CD14-positive monocyte (primary cell): ENCODE data around the gene FAM110A. TPM values are rescaled to one million over a fixed set of nuclear protein-coding genes. Genes with fewer than 3 reads are reported as not detected.
A peak's percentile ranks its signal among the peaks of the same experiment; 100 is the strongest.

Experiments used
- DNase-seq, 3 donors: peaks; one replicate each; pipeline ENCODE4 v3.0.0-alpha.2; 2011 to 2022
- H2AFZ ChIP-seq: 2 replicates; pipeline ENCODE4 v1.6.0; 2012; ENCODE audit warnings: mild to moderate bottlenecking, low read depth, low read length, inconsistent platforms; ENCODE audit not compliant: insufficient read depth, poor library complexity, severe bottlenecking
- H3K27ac ChIP-seq, 2 donors: 1 replicate in 1 of 2; 2 replicates in 1 of 2; pipeline ENCODE4 v1.5.1; 2012 to 2013; ENCODE audit warnings: low read length in 2 of 2, control low read depth in 1 of 2, inconsistent platforms in 1 of 2, low read depth in 1 of 2, mild to moderate bottlenecking in 1 of 2
- H3K27me3 ChIP-seq, 2 donors: one replicate each; pipeline versions ENCODE4 v1.6.0 to v1.6.1; 2011 to 2013; ENCODE audit warnings: low read length in 2 of 2; ENCODE audit not compliant: control insufficient read depth in 2 of 2, insufficient read depth in 2 of 2
- H3K36me3 ChIP-seq, 2 donors: replicated peaks in 1 of 2; 1 replicate in 1 of 2; 2 replicates in 1 of 2; pipeline versions ENCODE4 v1.5.1 to v1.6.1; 2012 to 2013; ENCODE audit warnings: low read length in 2 of 2, control low read depth in 1 of 2, inconsistent platforms in 1 of 2, mild to moderate bottlenecking in 1 of 2; ENCODE audit not compliant: insufficient read depth in 2 of 2, control insufficient read depth in 1 of 2
- H3K4me1 ChIP-seq, 2 donors: 1 replicate in 1 of 2; 2 replicates in 1 of 2; pipeline versions ENCODE4 v1.5.1 to v1.6.1; 2012 to 2013; ENCODE audit warnings: low read length in 2 of 2, control low read depth in 1 of 2, inconsistent platforms in 1 of 2, mild to moderate bottlenecking in 1 of 2, moderate library complexity in 1 of 2; ENCODE audit not compliant: insufficient read depth in 2 of 2, control insufficient read depth in 1 of 2
- H3K4me2 ChIP-seq: replicated peaks from 2 replicates; pipeline ENCODE3; 2012; ENCODE audit warnings: low read length, moderate library complexity, mild to moderate bottlenecking; ENCODE audit not compliant: poor library complexity, severe bottlenecking; ENCODE audit errors: extremely low read depth
- H3K4me3 ChIP-seq, 3 experiments: fragments of 200-600 bp in 1 of 3; sonication (generic) in 1 of 3; replicated peaks in 1 of 3; 1 replicate in 2 of 3; 2 replicates in 1 of 3; pipeline ENCODE4 v1.5.1; 2011 to 2013; ENCODE audit warnings: low read length in 3 of 3, mild to moderate bottlenecking in 3 of 3, control low read depth in 2 of 3, low read depth in 2 of 3, inconsistent platforms in 1 of 3, moderate library complexity in 1 of 3
- H3K79me2 ChIP-seq: 2 replicates; pipeline ENCODE4 v1.6.0; 2012; ENCODE audit warnings: mild to moderate bottlenecking, control low read depth, inconsistent platforms, low read length, moderate library complexity; ENCODE audit not compliant: insufficient read depth
- H3K9ac ChIP-seq: 2 replicates; pipeline ENCODE4 v1.6.0; 2017; ENCODE audit warnings: low read length, mild to moderate bottlenecking; ENCODE audit not compliant: insufficient read depth, poor library complexity, severe bottlenecking
- H3K9me3 ChIP-seq, 2 donors: replicated peaks in 1 of 2; 1 replicate in 1 of 2; 2 replicates in 1 of 2; pipeline versions ENCODE4 v1.5.1 to v1.6.1; 2012 to 2013; ENCODE audit warnings: low read length in 2 of 2, control low read depth in 1 of 2; ENCODE audit not compliant: control insufficient read depth in 1 of 2, insufficient read depth in 1 of 2
- H4K20me1 ChIP-seq: 2 replicates; pipeline ENCODE4 v1.6.0; 2012; ENCODE audit warnings: mild to moderate bottlenecking, low read length, control low read depth, moderate library complexity; ENCODE audit not compliant: insufficient read depth
- H3K27ac Mint-ChIP-seq, 7 donors: one replicate each; pipeline ENCODE4 v1.8.0; 2020; ENCODE audit warnings: mild to moderate bottlenecking in 7 of 7, mixed read lengths in 7 of 7, moderate library complexity in 6 of 7, inconsistent platforms in 2 of 7
- H3K27me3 Mint-ChIP-seq, 3 donors: one replicate each; pipeline ENCODE4 v1.8.0; 2021 to 2022; ENCODE audit warnings: low read depth in 3 of 3, mild to moderate bottlenecking in 3 of 3, mixed read lengths in 3 of 3, moderate library complexity in 3 of 3, inconsistent platforms in 1 of 3
- H3K36me3 Mint-ChIP-seq, 2 donors: one replicate each; pipeline ENCODE4 v1.8.0; 2020; ENCODE audit warnings: mixed read lengths in 2 of 2, inconsistent platforms in 1 of 2, mild to moderate bottlenecking in 1 of 2
- H3K4me1 Mint-ChIP-seq: one replicate; pipeline ENCODE4 v1.8.0; 2020; ENCODE audit warnings: mild to moderate bottlenecking, mixed read lengths
- H3K4me3 Mint-ChIP-seq, 2 donors: one replicate each; pipeline ENCODE4 v1.8.0; 2020; ENCODE audit warnings: mild to moderate bottlenecking in 2 of 2, mixed read lengths in 2 of 2, moderate library complexity in 1 of 2
- H3K9me3 Mint-ChIP-seq, 7 donors: one replicate each; pipeline ENCODE4 v1.8.0; 2020 to 2022; ENCODE audit warnings: mixed read lengths in 7 of 7, mild to moderate bottlenecking in 6 of 7, moderate library complexity in 6 of 7, inconsistent platforms in 2 of 7
- WGBS: methylation state at CpG from one replicate; pipeline ENCODE4 v1.1.5; 2013; ENCODE audit warnings: missing lambda C conversion rate; ENCODE audit not compliant: insufficient coverage; 5-methylcytosine and 5-hydroxymethylcytosine counted together
- intact Hi-C, 2 donors: fragments of 100-400 bp; cut with micrococcal nuclease; formaldehyde crosslinking; loops; one replicate each; pipeline versions ENCODE4 v1.15.0 to v1.15.1; 2023
- polyA plus RNA-seq, 3 donors: library from polyadenylated mRNA; depleted of rRNA in 1 of 3; unstranded in 2 of 3; stranded (reverse) in 1 of 3; fragments of 300-500 nt in 2 of 3; fragments of >200 nt in 1 of 3; fragmentation: Illumina TruSeq in 2 of 3; gene quantifications; 1 replicate in 2 of 3; 2 replicates in 1 of 3; pipeline ENCODE4 v1.2.3, GENCODE V29; 2012 to 2021
- TF ChIP-seq, protein P1 (sequence below): fragments of 200-600 bp; IDR thresholded peaks from one replicate; pipeline ENCODE4 v1.8.0; 2022; ENCODE audit warnings: antibody characterized with exemption, mild to moderate bottlenecking

The FAM110A gene
- polyA plus RNA-seq, 3 donors, result 13.8 to 43.2 (median 27.8) TPM

DNA sequence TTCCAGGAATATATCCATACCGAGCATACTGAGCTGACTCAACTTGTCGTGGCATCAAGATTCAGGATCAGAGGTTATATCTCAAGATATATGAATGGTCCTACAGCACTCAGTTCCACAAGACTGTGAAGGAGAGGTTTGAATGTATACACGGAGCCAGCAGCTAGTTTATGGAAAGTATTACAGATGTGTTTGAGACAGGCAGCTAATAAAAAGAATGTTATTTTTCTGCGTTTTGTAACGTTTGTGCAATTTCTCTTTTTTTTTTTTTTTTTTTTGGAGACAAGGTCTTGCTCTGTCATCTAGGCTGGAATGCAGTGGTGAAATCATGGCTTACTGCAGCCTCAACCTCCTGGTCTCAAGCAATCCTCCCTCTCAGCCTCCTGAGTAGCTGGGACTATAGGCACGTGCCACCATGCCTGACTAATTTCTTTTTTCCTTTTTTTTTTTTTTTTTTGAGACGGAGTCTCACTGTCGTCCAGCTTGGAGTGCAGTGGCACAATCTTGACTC lies 3.4 kb upstream of the FAM110A start:
- no peaks in the 10 kb centered on the region for H3K36me3 ChIP-seq
- H3K9ac ChIP-seq, result no peak overlapping the region
- DNase-seq, result peak in 2 of 3 donors; percentile 55 to 86

DNA sequence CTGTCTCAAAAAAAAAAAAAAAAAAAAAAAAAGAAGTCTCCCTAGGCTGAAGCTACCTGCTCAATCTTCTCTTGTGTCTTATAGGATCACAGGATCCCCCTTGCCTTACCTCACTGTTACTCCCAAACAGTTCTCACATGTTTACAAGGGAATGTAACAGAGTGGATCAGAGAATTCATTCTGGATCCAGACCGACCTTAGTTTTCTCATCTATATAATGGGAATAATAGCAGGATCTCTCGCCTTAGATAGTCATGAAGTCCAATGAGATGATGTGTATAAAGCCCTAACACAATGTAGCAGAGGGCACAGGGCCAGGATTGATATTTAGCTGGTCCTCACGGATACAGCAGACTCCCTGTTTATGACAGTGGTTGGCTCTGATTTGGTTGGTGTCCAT lies 2.3 kb upstream of the FAM110A start:
- intact Hi-C loops, result loop anchor here in 1 of 2 donors (10.0 kb wide), 1 partner anchor 176 kb away; the partner anchor contains the start of gene SRXN1
- peak overlapping the region in 2 of 7 donors; percentile 57 to 71 for H3K27ac Mint-ChIP-seq
- WGBS, result no CpG with 5 or more reads among the region's 3 CpGs
- peaks cover 4 to 5% of the 10 kb centered on the region in 2 donors for H3K36me3 Mint-ChIP-seq
- Histone ChIP-seq H3K36me3 (no peaks in the 10 kb centered on the region), H2AFZ (no peak overlapping the region), H3K4me1 (peaks cover 62 to 66% of the 10 kb centered on the region in 2 donors), H3K27me3 (no peaks in the 10 kb centered on the region), H3K9me3 (no peaks in the 10 kb centered on the region), H3K79me2 (peaks cover 27% of the 10 kb centered on the region), H4K20me1 (peaks cover 10% of the 10 kb centered on the region), H3K4me2 (no peak overlapping the region), H3K27ac (no peak overlapping the region), H3K9ac (no peak overlapping the region), H3K4me3 (no peak overlapping the region)
- peaks cover 54% of the 10 kb centered on the region for H3K4me1 Mint-ChIP-seq
- TF ChIP-seq, protein P1, sequence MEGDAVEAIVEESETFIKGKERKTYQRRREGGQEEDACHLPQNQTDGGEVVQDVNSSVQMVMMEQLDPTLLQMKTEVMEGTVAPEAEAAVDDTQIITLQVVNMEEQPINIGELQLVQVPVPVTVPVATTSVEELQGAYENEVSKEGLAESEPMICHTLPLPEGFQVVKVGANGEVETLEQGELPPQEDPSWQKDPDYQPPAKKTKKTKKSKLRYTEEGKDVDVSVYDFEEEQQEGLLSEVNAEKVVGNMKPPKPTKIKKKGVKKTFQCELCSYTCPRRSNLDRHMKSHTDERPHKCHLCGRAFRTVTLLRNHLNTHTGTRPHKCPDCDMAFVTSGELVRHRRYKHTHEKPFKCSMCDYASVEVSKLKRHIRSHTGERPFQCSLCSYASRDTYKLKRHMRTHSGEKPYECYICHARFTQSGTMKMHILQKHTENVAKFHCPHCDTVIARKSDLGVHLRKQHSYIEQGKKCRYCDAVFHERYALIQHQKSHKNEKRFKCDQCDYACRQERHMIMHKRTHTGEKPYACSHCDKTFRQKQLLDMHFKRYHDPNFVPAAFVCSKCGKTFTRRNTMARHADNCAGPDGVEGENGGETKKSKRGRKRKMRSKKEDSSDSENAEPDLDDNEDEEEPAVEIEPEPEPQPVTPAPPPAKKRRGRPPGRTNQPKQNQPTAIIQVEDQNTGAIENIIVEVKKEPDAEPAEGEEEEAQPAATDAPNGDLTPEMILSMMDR, result no peak
- H3K4me3 Mint-ChIP-seq, result no peak overlapping the region
- peaks cover 0 to 5% (median 0%) of the 10 kb centered on the region in 7 donors for H3K9me3 Mint-ChIP-seq
- H3K27me3 Mint-ChIP-seq, result peaks cover 0 to 3% (median 0%) of the 10 kb centered on the region in 3 donors
- DNase-seq, result no peak

More for the DNA sequence above, 3.4 kb upstream of the FAM110A start:
- peaks cover 2% of the 10 kb centered on the region for H4K20me1 ChIP-seq
- H3K27ac Mint-ChIP-seq, result peak overlapping the region; percentile 68 to 95 (median 88)
- 100% methylated on average over 2 of the region's 8 CpGs for WGBS
- peaks cover 56 to 57% of the 10 kb centered on the region in 2 donors for H3K4me1 ChIP-seq
- H3K4me1 Mint-ChIP-seq, result peaks cover 54% of the 10 kb centered on the region
- H3K9me3 Mint-ChIP-seq, result peaks cover 0 to 7% (median 0%) of the 10 kb centered on the region in 7 donors
- H3K9me3 ChIP-seq, result no peaks in the 10 kb centered on the region
- H3K4me3 ChIP-seq, result no peak overlapping the region
- TF ChIP-seq, protein P1, result no peak
- H3K36me3 Mint-ChIP-seq, result no peaks in the 10 kb centered on the region
- H3K27me3 Mint-ChIP-seq, result peaks cover 0 to 3% (median 0%) of the 10 kb centered on the region in 3 donors
- H3K4me3 Mint-ChIP-seq, result peak overlapping the region in 1 of 2 donors; percentile 51
- H3K4me2 ChIP-seq, result no peak overlapping the region
- peaks cover 15% of the 10 kb centered on the region for H3K79me2 ChIP-seq
- peak overlapping the region; percentile 66 to 88 for H3K27ac ChIP-seq
- intact Hi-C loops, result loop anchor here in 1 of 2 donors (10.0 kb wide), 1 partner anchor 175 kb away; the partner anchor contains the start of gene SRXN1
- no peak overlapping the region for H2AFZ ChIP-seq
- H3K27me3 ChIP-seq, result no peaks in the 10 kb centered on the region
